Measurements from ENCODE around the gene SLC25A20.

GRCh38 chr3:48877671-48878070 lies 21.0 kb downstream of the SLC25A20 start:
- TF ChIP-seq CTCF (IDR thresholded peaks at IDR 0.05) = no peak
- TF ChIP-seq ZFX (IDR thresholded peaks at IDR 0.05; ENCODE audit: borderline replicate concordance) = no peak

Measured in 22Rv1 (cell line).